G401 (cell line): ENCODE data around the gene PHLDB3. TPM values are rescaled to one million over a fixed set of nuclear protein-coding genes. Genes with fewer than 3 reads are reported as not detected.
"Not testable (repeated sequence)": the region's sequence is repeated elsewhere in the genome, so short reads cannot be mapped to it uniquely, and the experiment has no call there.

Experiments
- DNase-seq: peaks from one replicate; pipeline ENCODE4 v3.0.0-alpha.2; 2015; ENCODE audit warnings: low spot score
- in situ Hi-C: cut with HindIII; loops from 2 replicates; pipeline ENCODE4 v1.10.0; 2016; ENCODE audit warnings: low sequenced_read_pairs, mixed read lengths
- total RNA-seq: library from RNA; depleted of rRNA; stranded (reverse); fragments of >200 nt; shearing (Covaris generic); gene quantifications from 2 replicates; pipeline ENCODE4 v1.2.3, GENCODE V29; 2014

PHLDB3 gene
- total RNA-seq, 1 experiment from 2014 or later, result 51.2 TPM

DNA sequence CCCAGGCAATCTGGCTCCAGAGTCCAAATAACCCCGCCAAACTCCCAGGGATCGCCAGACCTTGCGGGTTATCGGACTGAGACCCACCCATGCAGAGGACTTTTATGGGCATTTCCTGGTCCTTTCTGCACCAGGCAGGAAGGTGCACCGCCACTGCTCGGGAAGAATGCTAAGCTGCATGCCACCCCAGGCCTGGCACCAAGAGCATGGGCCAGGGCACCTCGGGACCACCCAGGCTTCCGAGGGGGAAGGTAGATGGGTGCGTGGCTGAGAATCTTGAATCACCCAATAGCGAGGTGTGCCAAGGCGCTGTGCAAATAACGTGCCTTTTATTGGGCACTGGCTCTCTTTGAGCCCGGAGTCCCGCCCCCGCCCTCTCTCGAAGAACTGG is 28.0 kb upstream of the PHLDB3 start:
- in situ Hi-C loops, result no loop called here
- DNase-seq, result no peak

DNA sequence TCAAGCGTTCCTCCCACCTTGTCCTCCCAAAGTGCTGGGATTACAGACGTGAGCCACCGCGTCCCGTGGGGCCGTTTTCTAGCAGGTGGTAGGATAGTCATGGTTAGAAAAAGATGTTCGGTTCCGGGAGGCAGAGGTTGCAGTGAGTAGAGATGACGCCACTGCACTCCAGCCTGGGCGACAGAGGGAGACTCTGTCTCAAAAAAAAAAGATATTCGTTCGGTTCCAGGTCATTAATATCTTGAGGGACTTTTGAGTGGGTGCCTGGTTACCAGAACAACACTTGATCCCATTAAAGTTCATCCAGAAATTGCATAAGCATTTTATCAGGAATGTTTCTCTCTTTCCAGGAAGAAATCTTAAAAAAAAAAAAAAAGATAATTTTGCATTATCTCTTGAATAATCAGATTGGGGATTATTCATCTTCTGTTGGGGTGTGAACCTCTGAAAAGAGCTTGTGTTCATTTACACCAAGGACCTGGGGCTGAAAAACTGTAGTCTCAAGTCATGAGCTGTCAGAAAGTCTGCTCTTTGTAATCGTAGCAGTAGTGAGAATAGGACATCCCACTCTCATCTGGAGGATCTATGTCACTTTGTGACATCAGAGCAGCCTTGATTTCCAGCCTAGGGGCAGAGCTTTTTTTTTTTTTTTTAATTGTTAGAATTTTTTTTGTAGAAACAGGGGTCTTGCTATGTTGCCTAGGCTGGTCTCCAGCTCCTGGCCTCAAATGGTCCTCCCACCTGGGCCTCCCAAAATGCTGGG is 23.5 kb upstream of the PHLDB3 start:
- in situ Hi-C loops, result no loop called here
- DNase-seq, result no peak

DNA sequence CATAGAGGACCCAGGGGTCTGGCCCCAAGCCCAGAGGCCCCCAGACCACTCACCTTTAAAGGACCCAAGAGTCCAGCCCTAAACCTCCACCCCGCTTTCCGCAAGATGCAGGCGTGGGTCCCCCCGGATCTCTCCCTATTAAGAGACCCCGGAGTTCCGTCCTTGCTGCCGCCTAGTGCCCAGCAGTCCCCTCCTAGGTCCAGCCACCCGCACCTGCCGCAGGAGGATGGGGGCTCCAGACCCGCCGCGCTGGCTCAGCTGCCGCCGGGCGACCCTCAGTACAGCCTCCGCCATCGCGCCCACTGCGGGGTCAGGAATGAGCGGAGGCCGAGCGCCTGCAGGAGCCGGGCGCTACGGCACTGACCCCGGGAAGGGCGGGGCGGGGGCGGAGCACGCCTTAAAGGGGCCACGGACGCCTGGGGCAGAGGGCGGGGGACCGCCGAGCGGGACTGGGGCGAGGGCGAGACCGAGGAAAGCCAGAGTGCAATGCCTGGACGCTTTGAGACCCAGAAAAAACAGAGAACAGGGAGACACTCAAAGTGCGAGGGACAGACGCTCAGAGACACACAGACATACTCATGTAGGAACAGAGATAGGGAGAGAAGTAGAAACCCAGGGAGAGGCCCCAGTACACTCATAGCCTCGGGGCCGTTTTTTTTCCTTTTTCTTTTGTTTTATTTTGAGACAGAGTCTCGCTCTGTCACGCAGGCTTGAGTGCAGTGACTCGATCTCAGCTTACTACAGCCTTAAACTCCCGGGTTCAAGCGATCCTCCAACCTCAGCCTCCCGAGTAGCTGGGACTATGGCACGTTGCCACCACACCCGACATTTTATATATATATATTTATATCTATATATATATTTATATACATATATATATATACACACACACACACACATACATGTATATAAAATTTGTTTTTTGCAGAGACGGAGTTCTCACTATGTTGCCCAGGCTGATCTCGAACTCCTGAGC is 22.6 kb upstream of the PHLDB3 start, which contains the start of gene ETHE1:
TSS of gene ETHE1 (minus strand) at position 318 of the 976 bp plus-strand sequence. CDS start at position 294, 24 bp downstream.
- in situ Hi-C loops, result no loop called here

DNA sequence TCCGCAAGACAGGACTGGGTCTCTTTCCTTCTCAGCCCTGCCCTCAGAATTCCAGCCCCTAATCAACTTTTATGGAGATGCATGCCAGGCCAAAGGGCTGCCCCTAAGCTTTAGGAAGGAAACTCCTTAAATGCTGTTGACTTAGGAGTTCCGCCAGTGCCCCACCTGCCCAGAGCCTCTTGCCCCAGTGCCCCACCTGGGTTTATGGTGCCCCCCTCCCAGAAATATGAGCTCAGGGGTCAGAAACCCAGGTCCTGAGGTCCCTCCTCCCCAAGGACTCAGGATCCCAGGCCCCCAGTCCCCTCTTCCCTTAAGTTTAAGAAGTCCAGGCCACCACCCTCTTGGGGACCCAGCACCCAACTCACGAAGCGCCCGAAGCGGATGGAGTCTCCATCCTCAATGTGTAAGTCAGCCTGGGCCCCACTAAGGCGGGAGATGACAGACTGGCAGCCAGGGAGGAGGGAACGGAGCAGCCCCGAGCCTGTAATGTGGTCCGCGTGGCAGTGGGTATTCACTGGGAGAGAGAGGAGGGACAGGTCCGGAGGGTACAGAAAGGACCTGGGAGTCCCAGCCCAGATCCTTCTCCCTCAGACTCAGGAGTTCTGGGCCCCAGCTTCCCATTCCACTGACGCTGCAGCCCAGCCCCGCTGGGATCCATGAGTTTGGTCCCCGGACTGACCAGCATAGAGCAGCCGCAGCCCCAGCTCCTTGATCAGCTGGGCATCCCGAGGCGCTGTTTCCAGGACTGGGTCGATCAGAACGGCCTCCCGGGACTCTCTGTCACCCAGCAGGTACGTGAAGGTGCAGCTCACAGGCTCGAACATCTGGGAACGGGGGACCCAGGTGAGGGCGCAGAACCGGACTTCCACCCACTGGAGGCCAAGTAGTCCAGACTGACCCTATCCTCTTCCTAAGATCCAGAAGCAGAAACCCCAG is 21.6 kb upstream of the PHLDB3 start:
- in situ Hi-C loops, result no loop called here
- DNase-seq, result no peak

More for the DNA sequence above, 22.6 kb upstream of the PHLDB3 start, which contains the start of gene ETHE1:
- peak; percentile 84 for DNase-seq

DNA sequence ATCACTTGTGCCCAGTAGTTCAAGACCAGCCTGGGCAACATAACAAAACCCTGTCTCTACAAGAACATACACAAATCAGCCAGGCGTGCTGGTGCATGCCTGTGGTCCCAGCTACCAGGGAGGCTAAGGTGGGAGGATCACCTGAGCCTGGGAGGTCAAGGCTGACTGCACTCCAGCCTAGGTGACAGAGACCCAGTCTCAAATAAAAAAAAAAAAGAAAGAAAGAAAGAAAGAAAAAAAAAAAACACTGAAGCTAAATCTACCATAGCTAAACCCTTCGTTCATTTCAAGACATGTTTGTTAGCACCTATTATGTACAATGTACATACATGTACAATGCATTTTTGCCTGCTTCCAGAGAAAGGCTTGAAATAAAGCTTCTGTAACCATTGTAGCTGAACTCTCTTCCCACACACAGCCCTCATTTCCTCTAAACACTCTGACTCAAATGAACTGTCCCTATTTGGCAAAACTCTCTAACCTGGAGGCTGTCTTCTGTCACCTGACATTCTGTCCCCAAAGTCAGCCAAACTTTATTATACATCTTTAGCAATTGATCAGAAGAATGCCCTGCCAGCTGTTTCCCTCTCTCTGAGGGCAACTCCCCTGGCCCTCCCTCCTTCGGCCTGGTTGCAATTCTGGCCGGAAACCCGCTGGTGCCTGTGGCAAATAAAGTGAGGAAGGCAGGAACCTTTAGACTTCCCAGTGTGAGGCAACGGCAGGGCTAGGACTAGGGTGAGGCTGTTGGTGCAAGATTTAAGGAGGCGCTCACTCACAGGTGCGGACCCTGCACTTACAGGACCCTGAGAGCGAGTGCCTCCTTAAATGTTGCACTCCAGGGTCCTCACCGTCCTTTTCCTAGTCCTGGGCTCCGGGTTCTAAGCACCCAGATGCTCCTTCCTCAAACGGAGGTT is 20.6 kb upstream of the PHLDB3 start:
- in situ Hi-C loops, result no loop called here
- peak; percentile 48 for DNase-seq

DNA sequence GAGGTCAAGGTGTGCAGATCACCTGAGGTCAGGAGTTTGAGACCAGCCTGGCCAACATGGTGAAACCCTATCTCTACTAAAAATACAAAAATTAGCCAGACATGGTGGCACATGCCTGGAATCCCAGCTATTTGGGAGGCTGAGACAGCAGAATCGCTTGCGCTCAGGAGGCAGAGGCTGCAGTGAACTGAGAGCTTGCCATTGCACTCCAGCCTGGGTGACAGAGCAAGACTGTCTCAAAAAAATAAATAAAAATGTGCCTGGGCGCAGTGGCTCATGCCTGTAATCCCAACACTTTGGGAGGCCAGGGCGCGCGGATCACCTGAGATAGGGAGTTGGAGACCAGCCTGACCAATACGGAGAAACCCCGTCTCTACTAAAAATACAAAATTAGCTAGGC is 19.1 kb upstream of the PHLDB3 start:
- DNase-seq, in situ Hi-C loops: not testable (repeated sequence)

DNA sequence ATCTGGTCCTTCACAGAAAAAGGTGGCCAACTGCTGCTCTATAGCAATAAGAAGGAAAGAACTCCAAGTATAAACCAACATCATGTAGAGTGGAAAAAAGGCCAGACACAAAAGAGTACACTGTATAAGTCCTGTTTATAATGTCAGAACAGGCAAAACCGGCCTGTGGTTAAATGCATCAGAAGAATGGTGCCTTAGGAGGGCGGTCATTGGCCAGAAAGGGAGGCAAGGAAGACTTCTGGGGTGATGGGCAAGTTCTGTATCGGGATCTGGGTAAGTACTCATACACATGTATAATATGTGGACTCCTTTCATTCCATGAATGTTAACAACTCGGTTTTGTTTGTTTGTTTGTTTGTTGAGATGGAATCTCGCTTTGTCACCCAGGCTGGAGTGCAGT is 18.4 kb upstream of the PHLDB3 start:
- DNase-seq, result no peak
- in situ Hi-C loops, result no loop called here

DNA sequence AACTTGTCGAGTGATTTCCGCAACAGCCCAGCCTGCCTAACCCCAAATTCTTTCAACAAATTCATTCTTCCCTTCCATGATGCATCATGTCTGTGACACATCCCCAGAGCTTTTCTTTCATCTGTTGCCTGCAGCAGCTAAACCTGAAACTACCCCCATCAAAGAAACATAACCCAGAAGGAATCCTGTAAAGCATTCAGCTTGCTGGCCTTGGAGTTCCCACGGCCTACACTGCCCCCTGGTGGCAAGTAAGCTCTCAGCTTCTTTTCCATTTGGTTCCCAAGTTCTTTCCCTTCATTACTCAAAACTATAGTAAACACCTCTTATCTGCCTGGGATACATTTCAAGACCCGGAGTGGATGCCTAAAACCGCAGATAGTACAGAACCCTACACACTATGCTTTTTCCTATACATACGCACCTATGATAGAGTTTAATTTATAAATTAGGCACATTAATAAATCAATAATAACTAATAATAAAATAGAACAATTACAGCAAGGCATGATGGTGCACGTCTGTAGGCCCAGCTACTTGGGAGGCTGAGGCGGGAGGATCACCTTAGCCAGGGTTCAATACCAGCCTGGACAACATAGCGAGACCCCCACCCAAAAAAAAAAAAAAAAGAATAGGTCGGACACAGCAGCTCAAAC is 15.0 kb upstream of the PHLDB3 start:
- peak; percentile 86 for DNase-seq
- in situ Hi-C loops, result no loop called here

DNA sequence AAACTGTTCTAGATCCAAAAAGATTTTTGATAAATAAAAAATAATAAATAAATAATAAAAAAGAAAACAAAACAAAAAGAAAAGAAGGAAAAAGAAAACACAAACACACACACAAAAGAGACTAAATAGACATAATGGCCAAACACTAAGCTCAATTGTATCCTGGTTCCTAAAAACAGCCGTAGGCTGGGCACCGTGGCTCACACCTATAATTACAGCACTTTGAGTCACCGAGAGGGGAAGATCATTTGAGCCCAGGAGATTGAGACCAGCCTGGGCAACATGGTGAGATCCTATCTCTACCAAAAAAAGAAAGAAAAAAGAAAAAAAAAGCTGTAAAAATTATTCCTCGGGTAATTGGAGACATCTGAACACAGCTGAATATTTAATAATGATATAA is 13.5 kb upstream of the PHLDB3 start:
- DNase-seq, result no peak
- in situ Hi-C loops, result no loop called here

DNA sequence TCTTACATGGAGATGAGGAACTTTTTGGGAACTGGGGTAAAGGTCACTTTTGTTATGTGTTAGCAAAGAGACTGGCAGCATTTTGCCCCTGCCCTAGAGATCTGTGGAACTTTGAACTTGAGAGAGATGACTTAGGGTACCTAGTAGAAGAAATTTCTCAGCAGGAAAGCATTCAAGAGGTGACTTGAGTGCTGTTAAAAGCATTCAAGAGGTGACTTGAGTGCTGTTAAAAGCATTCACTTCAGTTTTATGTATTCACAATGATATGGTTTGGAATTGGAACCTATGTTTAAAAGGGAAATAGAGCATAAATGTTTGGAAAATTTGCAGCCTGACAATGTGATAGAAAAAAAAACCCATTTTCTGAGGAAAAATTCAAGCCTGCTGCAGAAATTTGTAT is 7.9 kb upstream of the PHLDB3 start:
- in situ Hi-C loops, DNase-seq: not testable (repeated sequence)

DNA sequence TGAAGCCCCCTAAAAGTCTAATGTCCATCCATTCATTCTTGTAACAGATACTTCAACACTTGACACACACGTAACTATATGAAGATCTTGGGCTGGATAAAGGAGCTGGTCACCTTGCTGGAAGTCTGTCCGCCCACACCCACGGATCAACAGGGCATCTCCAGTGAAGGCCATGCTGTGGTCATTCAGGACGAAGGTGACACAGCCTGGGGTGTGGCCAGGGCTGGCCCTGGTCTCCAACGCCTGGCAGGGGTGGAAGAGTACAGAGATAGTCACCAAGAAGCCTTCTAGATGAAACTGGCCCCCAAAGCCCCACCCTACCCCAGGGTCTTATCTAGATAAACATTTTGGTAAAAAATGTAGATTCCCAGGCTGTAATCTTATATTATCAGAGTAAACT is 6.8 kb upstream of the PHLDB3 start:
- in situ Hi-C loops, result no loop called here

DNA sequence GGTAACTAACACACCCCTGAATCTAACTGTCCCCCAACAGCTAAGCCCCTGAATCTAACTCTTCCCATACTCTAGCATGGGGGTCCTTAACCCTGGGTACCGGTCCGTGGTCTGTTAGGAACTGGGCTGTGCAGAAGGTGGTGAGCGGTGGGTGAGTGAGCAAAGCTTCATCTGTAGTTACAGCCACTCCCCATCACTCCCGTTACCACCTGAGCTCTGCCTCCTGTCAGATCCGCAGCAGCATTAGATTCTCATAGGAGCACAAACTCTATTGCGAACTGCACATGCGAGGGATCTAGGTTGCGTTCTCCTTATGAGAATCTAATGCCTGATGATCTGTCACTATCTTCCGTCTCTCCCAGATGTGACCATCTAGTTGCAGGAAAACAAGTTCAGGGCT is 6.2 kb upstream of the PHLDB3 start:
- in situ Hi-C loops, result no loop called here

More for the DNA sequence above, 6.8 kb upstream of the PHLDB3 start:
- DNase-seq, result no peak

DNA sequence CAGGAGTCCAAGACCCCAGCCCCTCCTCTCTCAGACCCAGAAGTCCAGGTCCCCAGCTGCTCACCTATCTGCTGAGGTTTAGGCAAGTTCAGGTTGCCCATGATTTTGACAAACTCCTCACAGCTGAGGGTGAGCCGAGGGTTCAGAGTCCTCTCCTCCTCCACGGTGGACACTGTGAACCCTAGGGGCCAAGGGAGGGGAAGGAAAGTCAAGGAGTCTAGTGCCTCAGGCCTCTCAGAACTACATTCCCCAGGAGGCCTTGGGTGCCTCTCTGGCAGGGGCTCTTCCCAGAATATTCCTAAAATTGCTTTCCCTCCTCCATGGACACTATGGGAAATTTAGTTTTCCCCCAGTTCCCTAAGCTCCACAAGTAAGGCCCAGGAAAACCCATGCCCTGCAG is 3.3 kb upstream of the PHLDB3 start:
- no peak for DNase-seq
- in situ Hi-C loops, result no loop called here

More for the DNA sequence above, 6.2 kb upstream of the PHLDB3 start:
- DNase-seq, result no peak

DNA sequence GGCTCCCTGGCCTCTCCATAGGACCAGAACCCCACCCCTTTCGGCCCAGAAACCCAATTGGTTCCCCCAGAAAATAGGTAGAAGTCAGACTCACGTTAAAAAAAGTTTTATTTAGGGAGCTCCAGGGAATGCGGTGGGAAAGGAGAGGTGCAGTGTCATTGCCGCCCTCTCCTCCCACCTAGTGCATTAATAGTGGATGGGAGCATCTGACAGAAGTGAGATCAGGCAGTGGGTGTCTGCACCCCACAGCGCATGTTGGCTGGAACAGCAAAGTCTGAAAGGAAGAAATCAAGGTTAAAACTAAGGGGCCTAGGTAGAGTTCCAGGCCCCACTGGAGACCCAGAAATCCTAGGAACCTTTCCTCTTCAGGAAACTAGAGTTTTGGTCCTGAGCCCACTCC is 2.1 kb upstream of the PHLDB3 start:
- in situ Hi-C loops, result no loop called here
- no peak for DNase-seq

DNA sequence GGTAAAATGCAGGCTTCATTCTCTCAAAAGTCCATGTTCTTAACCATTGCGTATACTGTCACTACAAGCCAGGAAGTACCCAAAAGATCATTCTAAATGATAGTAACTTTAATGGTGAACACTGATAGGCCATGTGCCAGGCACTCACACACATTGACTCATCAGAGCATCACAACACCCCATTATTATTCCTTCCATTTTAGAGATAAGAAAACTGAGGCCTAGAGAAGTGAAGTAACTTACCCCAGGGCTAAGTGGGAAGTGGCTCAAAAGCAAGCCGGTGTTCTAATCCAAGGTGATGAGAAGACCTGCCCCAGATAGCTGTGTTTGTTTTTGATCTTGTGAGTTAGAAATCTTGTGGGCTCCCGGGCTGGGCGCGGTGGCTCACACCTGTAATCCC is 1.4 kb upstream of the PHLDB3 start:
- DNase-seq, result no peak
- in situ Hi-C loops, result no loop called here

DNA sequence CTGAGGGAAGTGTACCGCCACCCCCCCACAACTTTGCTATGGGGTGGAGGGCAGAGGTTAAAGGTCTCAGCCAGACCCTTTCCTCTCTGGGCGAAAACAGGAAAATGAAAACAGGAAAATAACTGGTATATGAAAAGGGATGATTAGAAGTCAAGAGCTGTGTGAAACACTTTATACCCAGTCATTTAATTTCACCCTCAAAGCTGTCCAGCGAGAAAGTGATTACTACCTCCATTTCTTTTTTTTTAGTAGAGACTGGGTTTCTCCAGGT is 575 bp upstream of the PHLDB3 start:
- in situ Hi-C loops, result no loop called here
- no peak for DNase-seq

DNA sequence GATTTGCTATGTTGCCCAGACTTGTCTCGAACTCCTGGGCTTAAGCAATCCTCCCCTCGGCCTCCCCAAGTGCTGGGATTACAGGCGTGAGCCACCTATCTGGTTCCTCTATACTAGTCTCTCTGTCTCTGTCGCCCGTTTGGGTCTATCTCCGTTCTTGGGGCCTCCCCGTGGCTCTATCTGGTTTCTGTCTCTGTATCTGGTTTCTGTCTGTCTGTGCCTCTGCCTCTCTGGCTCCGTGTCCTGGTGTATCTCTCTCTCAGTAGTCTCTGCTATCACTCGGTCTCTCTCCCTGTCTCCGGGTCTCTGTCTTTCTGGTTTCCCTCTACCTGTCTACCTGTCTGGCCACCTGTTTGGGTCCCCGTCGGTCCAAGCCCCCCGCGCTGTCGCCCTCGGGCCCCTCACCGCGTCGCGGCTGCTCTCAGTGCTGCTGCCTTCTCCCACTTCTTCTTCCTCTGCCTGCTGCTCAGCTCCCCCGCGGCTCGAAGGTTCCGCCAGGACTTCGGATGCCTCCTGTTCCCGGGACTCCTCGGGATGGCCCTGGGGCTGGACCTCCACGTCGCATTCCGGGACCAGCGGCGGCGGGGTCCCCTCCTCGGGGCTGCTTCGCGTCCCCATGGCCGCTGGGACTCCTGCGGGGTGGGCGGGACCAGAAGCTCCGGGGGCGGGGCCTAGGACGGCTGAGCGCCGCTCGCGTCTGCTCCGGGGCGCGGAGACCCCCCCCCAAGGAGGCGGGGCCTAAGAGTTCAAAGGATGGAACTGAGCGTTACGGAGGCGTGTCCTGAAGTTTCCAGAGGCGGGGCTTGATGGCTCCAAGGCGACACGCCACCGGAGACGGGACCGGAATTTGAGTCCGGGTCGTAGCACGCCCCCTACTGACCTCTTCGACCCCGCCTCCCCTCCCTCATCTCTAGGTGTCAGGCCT is 783 bp downstream of the PHLDB3 start:
- in situ Hi-C loops, result no loop called here
- DNase-seq, result peak; percentile 67
